Lower leg skin (tissue), 4 donors: ENCODE data around the gene CYP4F12. TPM values are rescaled to one million over a fixed set of nuclear protein-coding genes. Genes with fewer than 3 reads are reported as not detected.
"Not testable (repeated sequence)": the region's sequence is repeated elsewhere in the genome, so short reads cannot be mapped to it uniquely, and the experiment has no call there.

ENCODE experiments used
- DNase-seq, 2 donors: peaks; one replicate each; pipeline ENCODE4 v3.0.0-alpha.2; 2019; ENCODE audit warnings: low spot score in 2 of 2
- H3K4me3 ChIP-seq: fragments of 200-600 bp; sonication (generic); 2 replicates; pipeline ENCODE4 v1.5.1; 2017; ENCODE audit warnings: mild to moderate bottlenecking, low read depth; ENCODE audit not compliant: poor library complexity, severe bottlenecking
- POLR2A ChIP-seq, 2 donors: fragments of 450-650 bp; IDR thresholded peaks; one replicate each; pipeline ENCODE4 v1.6.1; 2016 to 2017; ENCODE audit warnings: antibody characterized with exemption in 2 of 2, mild to moderate bottlenecking in 1 of 2, moderate library complexity in 1 of 2
- WGBS, 2 donors: methylation state at CpG; one replicate each; pipeline ENCODE4 v1.1.5; 2018; 5-methylcytosine and 5-hydroxymethylcytosine counted together
- intact Hi-C: fragments of 100-400 bp; cut with DNase I; formaldehyde crosslinking; loops from one replicate; pipeline ENCODE4 v1.15.0; 2023; ENCODE audit warnings: low total_unique reads
- total RNA-seq, 4 donors: library from RNA; depleted of rRNA; stranded (reverse); fragments of >200 nt; gene quantifications; one replicate each; pipeline ENCODE4 v1.1.0, GENCODE V29; 2016
- TF ChIP-seq, protein P1 (sequence below), 3 donors: fragments of 450-650 bp; IDR thresholded peaks; one replicate each; pipeline ENCODE4 v1.5.1; 2016; ENCODE audit warnings: antibody characterized with exemption in 3 of 3, mild to moderate bottlenecking in 3 of 3, moderate library complexity in 2 of 3

Gene CYP4F12
- total RNA-seq, 4 donors from 2014 or later: 40.8 to 100 (median 85.7) TPM

DNA sequence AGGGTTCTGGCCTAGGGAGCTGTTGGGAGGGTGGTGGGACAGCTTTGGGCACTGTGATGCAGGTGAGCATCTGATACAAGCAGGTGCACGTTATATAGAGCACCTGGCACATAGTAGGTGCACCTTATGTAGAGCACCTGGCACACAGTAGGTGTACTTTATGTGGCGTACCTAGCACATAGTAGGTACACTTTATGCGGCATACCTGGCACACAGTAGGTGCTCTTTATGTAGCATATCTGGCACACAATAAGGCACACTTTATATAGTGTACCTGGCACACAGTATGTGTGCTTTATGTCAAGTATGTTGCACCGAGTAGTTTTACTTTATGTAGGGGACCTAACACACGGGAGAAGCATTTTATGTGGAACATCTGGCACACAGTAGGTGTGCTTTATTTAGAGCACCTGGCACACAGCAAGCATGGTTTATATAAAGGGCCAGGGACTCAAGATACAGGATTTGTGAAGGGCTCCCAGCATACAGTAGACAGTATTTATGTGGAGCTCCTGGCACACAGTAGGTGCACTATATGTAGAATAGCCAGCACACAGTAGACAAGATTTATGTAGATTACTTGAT is 1.6 kb upstream of the CYP4F12 start:
- intact Hi-C loops: no loop called here
- no peak for DNase-seq
- TF ChIP-seq, protein P1, sequence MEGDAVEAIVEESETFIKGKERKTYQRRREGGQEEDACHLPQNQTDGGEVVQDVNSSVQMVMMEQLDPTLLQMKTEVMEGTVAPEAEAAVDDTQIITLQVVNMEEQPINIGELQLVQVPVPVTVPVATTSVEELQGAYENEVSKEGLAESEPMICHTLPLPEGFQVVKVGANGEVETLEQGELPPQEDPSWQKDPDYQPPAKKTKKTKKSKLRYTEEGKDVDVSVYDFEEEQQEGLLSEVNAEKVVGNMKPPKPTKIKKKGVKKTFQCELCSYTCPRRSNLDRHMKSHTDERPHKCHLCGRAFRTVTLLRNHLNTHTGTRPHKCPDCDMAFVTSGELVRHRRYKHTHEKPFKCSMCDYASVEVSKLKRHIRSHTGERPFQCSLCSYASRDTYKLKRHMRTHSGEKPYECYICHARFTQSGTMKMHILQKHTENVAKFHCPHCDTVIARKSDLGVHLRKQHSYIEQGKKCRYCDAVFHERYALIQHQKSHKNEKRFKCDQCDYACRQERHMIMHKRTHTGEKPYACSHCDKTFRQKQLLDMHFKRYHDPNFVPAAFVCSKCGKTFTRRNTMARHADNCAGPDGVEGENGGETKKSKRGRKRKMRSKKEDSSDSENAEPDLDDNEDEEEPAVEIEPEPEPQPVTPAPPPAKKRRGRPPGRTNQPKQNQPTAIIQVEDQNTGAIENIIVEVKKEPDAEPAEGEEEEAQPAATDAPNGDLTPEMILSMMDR (IDR thresholded peaks at IDR 0.05): no peak
- TF ChIP-seq POLR2A (IDR thresholded peaks at IDR 0.05): no peak
- 58 to 76% methylated on average over 5 of the region's 5 CpGs for WGBS, 2 donors
- H3K4me3 ChIP-seq: no peak overlapping the region

DNA sequence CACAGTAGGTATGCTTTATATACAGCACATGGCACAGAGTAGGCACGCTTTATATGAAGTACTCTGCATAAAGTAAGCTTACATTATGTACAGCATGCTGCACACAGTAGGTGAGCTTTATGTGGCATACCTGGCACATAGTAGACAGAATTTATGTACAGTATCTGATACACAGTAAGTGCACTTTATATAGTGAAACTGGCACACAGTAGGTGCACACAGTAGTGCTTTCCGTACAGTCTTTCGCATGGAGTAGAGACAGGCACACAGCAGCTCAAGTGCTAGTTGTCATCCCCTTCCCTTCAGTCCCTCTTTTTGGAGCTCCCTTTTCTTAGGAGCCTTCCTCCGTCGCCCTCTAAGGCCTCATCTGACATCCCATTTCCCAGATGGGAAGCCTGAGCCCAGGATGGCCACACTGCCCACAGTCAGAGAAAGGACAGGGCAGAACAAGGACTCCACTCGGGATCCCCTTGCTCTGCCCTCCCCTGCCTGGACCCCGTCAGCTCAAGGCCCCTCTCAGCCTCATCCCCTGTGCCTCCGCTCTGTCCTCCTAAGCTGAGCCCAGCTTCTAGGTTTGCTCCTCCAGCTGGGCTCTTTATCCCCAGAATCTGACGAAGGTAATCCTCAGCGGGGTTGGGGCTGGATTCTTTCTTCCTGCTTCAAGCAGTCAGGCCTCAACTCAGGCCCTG is 852 bp upstream of the CYP4F12 start:
- DNase-seq: no peak
- no peak overlapping the region for H3K4me3 ChIP-seq
- WGBS, 2 donors: 40 to 45% methylated on average over 10 of the region's 10 CpGs
- intact Hi-C loops: no loop called here
- TF ChIP-seq, protein P1 (IDR thresholded peaks at IDR 0.05): no peak
- TF ChIP-seq POLR2A (IDR thresholded peaks at IDR 0.05): no peak

DNA sequence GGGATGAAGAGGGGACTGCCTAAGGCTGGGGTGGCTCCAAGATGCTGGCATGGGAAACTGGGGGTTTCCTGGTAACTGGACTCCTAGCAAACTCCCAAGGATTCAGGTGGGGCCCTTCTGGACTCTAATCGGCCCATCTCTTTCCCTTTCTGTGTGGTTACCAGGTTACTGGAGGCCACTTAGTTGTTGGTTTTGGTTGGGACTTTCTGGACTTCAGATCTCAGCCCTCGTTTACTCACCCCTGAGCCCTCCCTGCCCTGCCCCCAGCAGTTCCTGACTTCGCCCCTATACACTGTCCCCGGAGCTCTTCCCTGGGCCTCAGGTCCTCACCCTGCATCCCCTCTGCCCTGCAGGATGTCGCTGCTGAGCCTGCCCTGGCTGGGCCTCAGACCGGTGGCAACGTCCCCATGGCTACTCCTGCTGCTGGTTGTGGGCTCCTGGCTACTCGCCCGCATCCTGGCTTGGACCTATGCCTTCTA is 328 bp downstream of the CYP4F12 start:
- H3K4me3 ChIP-seq: no peak overlapping the region
- WGBS, 2 donors: 20 to 24% methylated on average over 9 of the region's 9 CpGs
- intact Hi-C loops: no loop called here
- TF ChIP-seq, protein P1 (IDR thresholded peaks at IDR 0.05): no peak
- no peak for TF ChIP-seq POLR2A (IDR thresholded peaks at IDR 0.05)
- no peak for DNase-seq

DNA sequence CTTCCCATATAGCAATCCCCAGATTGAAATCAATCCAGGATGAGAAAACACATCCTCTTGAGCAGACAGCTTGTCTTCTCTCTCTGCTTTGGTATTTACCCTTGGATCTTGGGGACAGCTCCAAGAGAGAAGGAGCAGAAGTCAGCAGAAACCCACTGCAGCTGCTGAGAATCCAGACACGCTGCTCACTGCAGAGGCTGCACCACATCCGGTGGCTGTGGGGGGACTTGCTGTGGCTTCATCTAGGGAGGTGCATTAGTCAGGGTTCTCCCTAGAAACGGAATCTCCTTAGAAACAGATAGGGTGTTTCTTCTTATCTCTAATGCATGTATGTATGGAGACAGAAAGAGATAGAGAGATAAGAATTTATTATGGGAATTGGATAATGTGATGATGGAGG is 2.7 kb downstream of the CYP4F12 start:
- DNase-seq: no peak
- H3K4me3 ChIP-seq: no peak overlapping the region
- 16 to 52% methylated on average over 3 of the region's 3 CpGs for WGBS, 2 donors
- TF ChIP-seq, protein P1 (IDR thresholded peaks at IDR 0.05): no peak
- no peak for TF ChIP-seq POLR2A (IDR thresholded peaks at IDR 0.05)
- intact Hi-C loops: no loop called here

DNA sequence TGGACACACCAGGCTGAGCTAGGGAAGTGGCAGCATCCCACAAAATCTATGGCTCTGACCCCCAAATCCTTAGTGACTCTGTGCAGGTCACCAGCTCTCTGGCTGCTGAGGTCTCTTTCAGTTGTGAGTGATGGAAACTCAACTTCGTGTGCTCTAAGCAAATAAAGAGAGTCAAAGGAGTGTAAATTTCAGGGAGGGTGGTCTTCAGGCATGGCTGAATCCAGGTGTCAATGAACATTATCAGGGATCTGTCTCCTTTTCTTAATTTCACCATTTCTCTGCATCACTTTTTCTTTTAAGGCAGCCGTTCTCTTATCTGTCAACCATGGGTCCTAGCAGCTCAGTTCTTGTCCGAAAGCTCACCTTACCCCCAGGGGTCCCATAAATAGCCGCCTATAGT is 6.2 kb downstream of the CYP4F12 start:
- intact Hi-C loops: no loop called here
- no peak for DNase-seq
- no peak overlapping the region for H3K4me3 ChIP-seq
- TF ChIP-seq, protein P1 (IDR thresholded peaks at IDR 0.05): no peak
- no peak for TF ChIP-seq POLR2A (IDR thresholded peaks at IDR 0.05)
- WGBS, 2 donors: 20 to 23% methylated on average over 4 of the region's 4 CpGs

DNA sequence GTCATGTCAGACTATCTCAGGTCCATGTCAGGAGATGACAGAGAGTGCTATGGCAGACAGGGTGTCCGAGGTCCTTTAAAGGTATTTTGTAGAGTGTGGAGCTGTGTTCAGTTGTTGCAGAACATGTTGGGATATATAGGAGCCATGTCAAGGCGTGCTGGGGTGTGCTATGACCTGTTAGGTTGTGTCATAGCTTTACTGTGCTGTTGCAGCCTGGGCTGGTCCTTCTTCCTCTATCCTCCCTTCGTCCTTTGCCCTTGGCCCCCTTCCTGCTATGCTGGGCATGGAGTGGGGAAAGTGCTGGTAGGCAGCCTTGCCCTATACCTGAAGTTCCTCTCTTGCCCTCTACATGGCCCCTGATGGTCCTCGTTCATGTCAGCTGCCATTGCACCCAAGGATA is 7.0 kb downstream of the CYP4F12 start:
- DNase-seq, H3K4me3 ChIP-seq, intact Hi-C loops: not testable (repeated sequence)
- 58 to 68% methylated on average over 4 of the region's 4 CpGs for WGBS, 2 donors
